ENCODE results near the gene KRT23.

Gene KRT23

DNA sequence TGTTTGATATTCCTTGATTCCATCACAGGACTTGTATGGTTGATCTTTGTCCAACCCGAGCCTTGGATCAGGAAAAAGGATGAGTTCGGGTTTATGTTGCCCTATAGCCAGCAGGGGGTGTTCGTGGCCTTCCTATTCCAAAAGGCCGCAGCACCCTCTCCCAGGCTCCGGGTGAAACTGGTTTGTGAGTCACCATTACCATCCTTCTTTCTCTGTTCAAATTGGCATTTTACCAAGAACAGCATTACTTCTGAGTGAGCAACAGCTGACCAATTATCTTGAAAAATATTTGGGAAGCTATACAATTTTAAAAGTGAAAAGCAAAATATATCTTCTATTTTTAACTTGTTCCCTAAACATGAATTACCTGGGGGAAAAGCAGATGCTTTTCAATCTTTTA, 28.1 kb downstream of the KRT23 start:
- H3K4me3 ChIP-seq (ENCODE audit: low read length), result no peak overlapping the region
- no peak for TF ChIP-seq ZNF274 (IDR thresholded peaks at IDR 0.05; ENCODE audit: low read depth, low read length)

DNA sequence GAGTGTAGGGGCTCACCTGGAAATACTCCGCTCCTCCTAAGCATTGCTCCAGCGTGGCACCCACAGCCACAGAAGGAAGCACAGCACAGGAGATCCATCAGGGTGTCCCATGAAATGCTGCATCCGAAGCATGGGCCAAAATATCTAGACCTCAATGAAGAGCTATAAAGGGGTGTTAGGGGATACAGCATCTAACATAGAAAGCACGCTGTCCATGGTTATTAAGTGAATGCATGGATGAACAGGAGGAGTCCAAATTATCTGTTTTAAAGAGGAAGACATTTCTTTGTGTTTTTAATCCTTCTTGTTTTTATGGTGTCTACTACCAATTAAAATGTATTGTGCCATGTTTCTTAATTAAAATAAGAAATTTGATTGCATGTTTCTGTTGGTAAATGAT, 30.8 kb downstream of the KRT23 start:
- H3K4me3 ChIP-seq (ENCODE audit: low read length), result no peak overlapping the region
- TF ChIP-seq ZNF274 (IDR thresholded peaks at IDR 0.05; ENCODE audit: low read depth, low read length), result no peak

DNA sequence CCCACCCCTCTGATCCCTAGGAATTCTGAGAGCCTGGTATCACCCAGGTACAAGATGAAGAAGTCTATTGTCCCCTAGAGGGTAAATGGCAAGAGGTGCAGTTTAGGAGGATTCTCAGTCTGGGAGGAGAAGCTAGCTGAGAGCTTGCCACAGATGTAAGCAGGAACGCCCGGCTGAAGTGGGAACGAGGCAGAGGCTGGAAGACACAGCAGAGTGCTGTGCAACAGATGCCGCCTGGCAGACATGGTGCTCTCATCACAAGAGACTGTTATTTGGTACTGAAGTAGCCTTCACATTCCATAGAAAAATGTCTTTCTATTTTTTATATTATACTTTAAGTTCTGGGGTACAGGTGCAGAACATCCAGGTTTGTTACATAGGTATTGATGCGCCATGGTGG, 32.1 kb downstream of the KRT23 start:
- no peak overlapping the region for H3K4me3 ChIP-seq (ENCODE audit: low read length)
- TF ChIP-seq ZNF274 (IDR thresholded peaks at IDR 0.05; ENCODE audit: low read depth, low read length), result no peak

DNA sequence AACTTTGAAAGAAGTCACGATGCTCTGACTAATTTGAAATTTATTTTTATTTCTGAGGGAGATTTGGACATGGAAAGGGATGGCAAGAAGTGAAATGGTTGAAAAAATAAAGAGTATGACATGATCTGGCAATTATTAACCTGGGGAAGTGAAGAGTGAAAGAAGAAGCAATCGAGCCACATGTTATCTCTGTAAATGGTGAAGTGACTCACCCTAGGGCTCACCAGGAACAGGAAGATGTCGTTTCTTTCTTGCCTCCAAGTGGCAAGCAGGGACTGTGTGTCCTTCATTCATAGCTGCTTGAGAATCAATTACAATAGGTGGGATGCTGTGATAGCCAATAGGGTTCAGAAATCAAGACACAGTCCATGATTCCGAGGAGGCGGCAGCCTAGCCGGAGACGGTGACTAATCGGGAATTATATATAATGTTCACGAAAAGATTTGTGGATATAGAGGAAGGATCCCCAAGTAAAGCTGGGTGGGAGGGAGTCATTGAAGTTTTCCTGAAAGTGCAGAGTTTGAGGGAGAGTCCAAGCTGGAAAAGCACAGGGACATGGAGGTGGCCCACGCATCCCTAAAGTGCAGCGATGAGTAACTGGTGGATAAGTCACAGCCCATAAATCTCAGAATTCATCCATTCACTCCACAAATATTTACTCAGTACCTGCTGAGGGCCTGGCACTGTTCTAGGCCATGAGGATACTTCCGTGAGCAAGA, 34.2 kb downstream of the KRT23 start:
- no peak for TF ChIP-seq ZNF274 (IDR thresholded peaks at IDR 0.05; ENCODE audit: low read depth, low read length)
- H3K4me3 ChIP-seq (ENCODE audit: low read length), result no peak overlapping the region

DNA sequence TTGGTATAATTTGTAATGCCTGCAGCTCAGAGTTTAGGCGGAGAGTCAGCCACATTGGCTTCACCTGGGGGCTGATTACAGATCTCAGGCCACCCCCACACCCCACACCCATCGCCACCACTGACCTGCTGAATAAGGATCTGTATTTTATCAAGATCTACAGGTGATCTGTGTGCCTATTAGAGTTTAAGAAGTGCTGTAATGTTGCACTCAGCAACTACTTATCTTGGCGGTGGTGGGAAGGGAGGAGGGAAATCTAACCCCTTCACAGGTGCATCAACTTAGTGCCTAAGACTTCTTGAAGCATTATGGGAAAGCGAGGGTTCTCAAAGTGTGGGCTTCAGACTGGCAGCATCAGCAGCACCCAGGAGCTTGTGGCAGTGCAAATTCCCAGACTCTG, 34.9 kb downstream of the KRT23 start:
- no peak for TF ChIP-seq ZNF274 (IDR thresholded peaks at IDR 0.05; ENCODE audit: low read depth, low read length)
- no peak overlapping the region for H3K4me3 ChIP-seq (ENCODE audit: low read length)

DNA sequence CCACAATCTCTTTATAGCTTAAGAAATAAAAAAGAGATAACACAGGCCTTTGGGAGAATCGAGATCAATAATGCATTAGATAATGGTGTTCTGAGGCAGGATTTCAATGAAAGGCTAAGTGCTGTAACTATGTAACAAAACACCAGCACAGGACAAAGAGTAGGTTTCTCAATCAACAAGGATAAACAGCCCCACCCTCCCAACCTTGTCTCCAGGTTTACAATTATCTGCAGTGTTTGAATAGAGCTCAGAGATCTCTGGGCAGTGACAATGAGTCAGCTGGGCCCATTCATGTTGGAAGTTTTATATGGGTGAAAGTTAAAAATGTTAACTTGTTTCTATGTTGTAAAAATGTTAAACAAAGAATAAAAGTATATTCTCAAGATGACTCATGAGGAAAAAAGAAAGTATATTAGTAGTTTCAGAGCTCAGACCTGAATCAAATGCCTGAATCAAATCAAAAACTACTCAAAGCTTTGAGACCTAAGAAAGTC, 35.4 kb downstream of the KRT23 start:
- no peak overlapping the region for H3K4me3 ChIP-seq (ENCODE audit: low read length)
- TF ChIP-seq ZNF274 (IDR thresholded peaks at IDR 0.05; ENCODE audit: low read depth, low read length), result no peak

DNA sequence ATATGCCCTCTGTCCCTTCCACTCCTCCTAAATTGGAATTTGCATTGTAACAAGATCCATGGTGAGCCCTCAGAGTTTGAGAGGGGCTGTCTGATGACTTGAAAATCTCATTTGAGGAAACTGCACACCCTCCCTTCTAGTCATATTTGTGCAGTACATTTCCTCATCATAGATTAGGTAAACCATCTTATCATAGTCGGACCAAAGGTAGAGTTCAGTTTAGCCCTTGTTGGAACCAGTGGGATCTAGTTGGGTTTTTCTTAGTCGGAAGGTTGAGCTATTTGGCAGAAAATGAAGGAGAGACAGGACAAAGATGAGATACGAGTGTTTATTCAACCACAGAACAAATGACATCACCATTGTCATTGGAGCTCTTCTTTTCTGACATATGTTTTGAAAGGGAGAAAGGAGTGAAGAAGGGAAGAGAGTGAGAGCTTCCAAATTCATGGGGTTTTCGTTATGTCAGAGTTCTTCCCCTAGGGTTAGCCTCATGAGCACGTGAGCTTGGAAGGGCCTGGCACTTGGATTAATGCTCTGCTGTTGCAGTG, 36.6 kb downstream of the KRT23 start:
- H3K4me3 ChIP-seq (ENCODE audit: low read length), result no peak overlapping the region
- TF ChIP-seq ZNF274 (IDR thresholded peaks at IDR 0.05; ENCODE audit: low read depth, low read length), result no peak

DNA sequence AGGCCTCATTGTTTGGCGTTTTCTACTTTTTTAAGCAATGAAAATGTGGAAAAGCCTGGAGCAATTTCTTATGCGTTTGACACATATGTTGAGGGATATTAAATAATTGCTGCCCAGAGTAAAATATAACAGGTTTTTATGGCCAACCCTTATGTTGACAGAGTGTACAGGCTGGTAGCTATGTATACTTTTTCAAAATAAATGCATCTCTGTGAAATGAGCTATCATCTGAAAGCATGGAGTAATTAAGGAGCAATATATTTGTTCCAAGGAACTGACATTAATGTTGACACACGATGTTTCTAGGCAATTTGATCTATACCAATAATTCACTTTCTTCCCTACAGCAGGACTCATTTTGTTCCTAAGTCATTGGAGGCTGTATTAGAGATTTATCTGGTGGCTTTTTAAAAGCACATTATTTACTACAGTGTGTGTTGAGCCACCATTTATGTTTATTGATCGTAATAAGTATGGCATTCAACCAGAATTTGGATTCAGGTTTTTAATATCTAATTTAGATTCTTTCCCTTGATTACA, 40.5 kb downstream of the KRT23 start:
- H3K4me3 ChIP-seq (ENCODE audit: low read length), result no peak overlapping the region
- TF ChIP-seq ZNF274 (IDR thresholded peaks at IDR 0.05; ENCODE audit: low read depth, low read length), result no peak

DNA sequence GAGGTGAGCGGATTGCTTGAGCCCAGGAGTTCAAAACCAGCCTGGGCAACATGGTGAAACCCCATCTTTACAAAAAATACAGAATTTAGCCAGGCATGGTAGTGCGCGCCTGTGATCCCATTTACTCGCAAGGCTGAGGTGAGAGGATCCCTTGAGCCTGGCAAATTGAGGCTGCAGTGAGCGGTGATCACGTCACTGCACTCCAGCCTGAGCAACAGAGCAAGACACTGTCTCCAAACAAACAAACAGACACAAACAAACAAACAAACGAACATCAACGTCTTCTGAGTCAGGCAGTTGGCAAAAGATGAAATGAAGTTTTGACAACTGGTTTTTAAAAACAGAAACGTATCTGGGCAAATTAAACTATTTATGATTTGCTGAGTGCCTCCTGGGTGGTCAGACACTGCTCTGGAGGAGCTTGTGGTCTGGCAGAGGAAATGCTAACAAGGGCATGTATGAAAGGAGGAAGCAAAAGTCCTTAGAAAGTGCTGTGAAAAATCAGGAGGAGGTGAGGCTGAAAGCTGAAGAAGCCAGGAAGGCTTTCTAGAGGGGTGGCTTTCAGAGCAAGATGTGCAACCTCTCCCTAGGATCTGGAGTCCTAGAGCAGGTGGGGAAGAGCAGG, 42.2 kb downstream of the KRT23 start:
- no peak overlapping the region for H3K4me3 ChIP-seq (ENCODE audit: low read length)
- TF ChIP-seq ZNF274 (IDR thresholded peaks at IDR 0.05; ENCODE audit: low read depth, low read length), result no peak

DNA sequence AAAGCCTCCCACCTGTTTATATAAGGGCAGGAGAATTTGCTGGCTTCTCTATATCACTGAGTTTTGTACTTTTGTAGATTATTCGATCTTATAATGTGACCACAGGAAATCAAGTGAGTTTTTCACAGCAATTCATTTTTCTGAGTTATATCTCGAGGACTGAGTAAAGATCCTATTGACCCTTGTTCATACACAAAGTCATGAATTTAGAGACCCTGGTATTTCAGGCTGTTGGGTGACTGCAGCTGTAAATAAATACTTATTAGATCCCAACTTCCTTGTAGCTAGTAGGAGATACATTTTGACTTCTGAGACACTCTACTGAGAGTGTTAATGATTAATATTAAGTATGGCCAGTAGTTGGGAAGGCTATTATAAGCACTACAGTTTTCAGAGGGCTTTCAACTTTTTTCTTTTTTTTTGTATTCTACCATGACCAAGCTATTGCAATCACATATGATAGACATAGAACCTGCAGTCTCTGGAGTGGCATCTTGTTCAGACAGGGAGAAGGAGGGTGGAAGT, 49.2 kb downstream of the KRT23 start:
- TF ChIP-seq ZNF274 (IDR thresholded peaks at IDR 0.05; ENCODE audit: low read depth, low read length), result no peak

DNA sequence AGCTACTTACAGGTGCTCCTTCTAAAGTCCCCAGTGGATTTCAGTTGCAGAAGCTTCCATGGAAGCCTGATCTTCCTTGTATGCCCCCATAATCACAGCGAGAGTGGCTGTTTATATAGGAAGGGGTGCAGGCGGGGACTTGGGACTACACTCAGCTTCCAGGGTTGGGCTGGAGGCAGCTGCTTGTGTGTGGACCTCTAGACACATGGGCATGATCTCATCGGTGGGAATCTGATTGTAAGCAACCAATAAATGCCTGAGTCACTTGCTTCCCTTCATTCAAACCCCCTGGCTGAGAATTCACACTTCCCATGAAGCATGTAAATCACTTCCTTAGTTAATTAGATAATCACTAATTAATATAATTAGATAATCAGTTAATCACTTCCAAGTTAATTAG, 51.4 kb downstream of the KRT23 start:
- no peak overlapping the region for H3K4me3 ChIP-seq (ENCODE audit: low read length)
- no peak for TF ChIP-seq ZNF274 (IDR thresholded peaks at IDR 0.05; ENCODE audit: low read depth, low read length)

More for the DNA sequence above, 49.2 kb downstream of the KRT23 start:
- no peak overlapping the region for H3K4me3 ChIP-seq (ENCODE audit: low read length)

DNA sequence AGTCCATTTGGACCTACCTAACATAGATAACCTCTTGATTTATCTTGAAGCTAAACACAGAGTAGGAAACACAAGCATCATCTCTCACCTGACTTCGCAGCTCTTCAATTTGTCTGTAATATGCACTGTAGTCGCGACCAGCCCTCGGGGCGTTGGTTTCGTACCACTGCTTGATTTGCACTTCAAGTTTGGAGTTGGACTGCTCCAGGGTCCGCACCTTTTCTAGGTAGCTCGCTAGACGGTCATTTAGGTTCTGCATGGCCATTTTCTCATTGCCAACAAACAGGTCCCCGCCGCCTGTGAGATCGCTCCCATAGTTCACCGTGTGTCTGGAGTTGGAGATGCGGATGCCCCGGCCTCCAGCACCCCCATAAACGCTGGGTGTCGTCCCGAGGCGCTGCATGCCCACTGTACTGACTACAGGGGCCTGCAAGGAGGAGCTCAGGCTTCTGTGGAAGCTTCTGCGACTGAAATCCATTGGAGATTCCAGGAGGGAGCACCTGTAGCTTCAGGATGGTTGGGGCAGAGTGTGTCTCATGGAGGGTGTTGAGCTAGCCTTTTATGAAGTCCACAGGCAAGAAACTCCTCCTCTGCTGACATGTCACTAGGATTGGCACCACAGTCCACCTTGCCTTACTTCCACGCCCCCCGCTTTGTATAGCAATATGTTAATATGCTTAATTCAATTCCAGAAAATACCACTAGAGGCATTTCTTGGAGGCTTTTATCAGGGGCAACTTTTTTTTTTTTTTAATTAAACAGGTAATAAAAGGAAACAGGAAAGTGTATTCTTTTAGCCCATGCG, 52.5 kb downstream of the KRT23 start, which contains the start of gene KRT20:
KRT20 (minus strand) TSS at position 535 of the 805 bp plus-strand sequence; CDS start at position 478, 57 bp downstream.
- no peak for TF ChIP-seq ZNF274 (IDR thresholded peaks at IDR 0.05; ENCODE audit: low read depth, low read length)
- H3K4me3 ChIP-seq (ENCODE audit: low read length), result no peak within 1 kb of the TSS

DNA sequence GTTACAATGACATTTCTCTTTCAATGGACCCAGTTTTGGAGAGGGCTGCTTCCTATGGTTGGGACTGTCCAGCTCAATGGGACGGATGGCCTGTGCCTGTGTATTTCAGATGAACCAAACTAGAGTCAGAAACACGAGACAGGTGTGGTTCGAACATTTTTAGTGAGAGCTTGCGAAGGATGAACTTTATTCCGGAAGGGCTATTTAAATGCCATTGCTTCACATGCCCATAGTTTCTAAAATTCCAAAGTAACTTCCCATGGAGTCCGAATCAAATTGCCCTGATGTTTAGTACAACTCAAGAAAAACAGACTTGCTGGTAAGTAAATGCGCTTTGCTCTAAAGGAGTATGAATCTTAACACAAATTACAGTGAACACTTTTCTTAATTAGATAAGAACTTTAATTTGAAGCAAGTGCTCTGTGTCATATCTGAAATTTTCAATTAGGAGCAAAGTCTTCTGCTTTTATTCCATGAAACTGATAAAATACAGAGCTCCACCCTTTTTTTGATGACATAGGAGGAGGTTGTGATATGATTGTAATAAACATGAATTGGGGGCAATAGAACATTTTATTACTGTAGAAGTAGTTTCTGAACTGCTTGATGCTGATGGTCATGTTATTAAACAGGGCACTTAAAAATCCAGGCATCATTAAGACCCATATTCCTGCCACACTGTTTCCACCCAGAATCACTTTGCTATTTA, 53.7 kb downstream of the KRT23 start:
- TF ChIP-seq ZNF274 (IDR thresholded peaks at IDR 0.05; ENCODE audit: low read depth, low read length), result no peak
- no peak overlapping the region for H3K4me3 ChIP-seq (ENCODE audit: low read length)

Data from GM08714 (cell line).